GM23248 (cell line): Measurements from ENCODE around the gene APP. TPM values are rescaled to one million over a fixed set of nuclear protein-coding genes. Genes with fewer than 3 reads are reported as not detected.

Experiments
- DNase-seq: peaks from one replicate; pipeline ENCODE4 v3.0.0-alpha.2; 2015
- H2AFZ ChIP-seq: fragments of 200-600 bp; sonication (generic); 2 replicates; pipeline ENCODE4 v1.6.1; 2016; ENCODE audit warnings: antibody characterized with exemption
- H3F3A ChIP-seq: fragments of 200-600 bp; sonication (generic); 2 replicates; pipeline ENCODE4 v1.6.1; 2016; ENCODE audit warnings: mild to moderate bottlenecking, antibody characterized with exemption, mixed run types; ENCODE audit not compliant: insufficient read depth
- H3K27ac ChIP-seq: fragments of 200-600 bp; sonication (generic); 2 replicates; pipeline ENCODE4 v1.5.1; 2016; ENCODE audit warnings: mild to moderate bottlenecking
- H3K27me3 ChIP-seq: fragments of 200-600 bp; sonication (generic); replicated peaks from 2 replicates; pipeline ENCODE4 v1.6.1; 2016; ENCODE audit warnings: mild to moderate bottlenecking; ENCODE audit not compliant: insufficient read depth
- H3K36me3 ChIP-seq: fragments of 200-600 bp; sonication (generic); 2 replicates; pipeline ENCODE4 v1.6.1; 2016; ENCODE audit warnings: low read depth, mild to moderate bottlenecking
- H3K4me1 ChIP-seq: fragments of 200-600 bp; sonication (generic); 2 replicates; pipeline ENCODE4 v1.6.1; 2016; ENCODE audit warnings: mild to moderate bottlenecking; ENCODE audit not compliant: insufficient read depth
- H3K4me2 ChIP-seq: fragments of 200-600 bp; sonication (generic); one replicate; pipeline ENCODE4 v1.6.1; 2016; ENCODE audit warnings: mild to moderate bottlenecking; ENCODE audit not compliant: unreplicated experiment
- H3K4me3 ChIP-seq: fragments of 200-600 bp; sonication (generic); 2 replicates; pipeline ENCODE4 v1.5.1; 2016; ENCODE audit warnings: mild to moderate bottlenecking
- H3K79me2 ChIP-seq: fragments of 200-600 bp; sonication (generic); 2 replicates; pipeline ENCODE4 v1.6.1; 2016; ENCODE audit warnings: mild to moderate bottlenecking; ENCODE audit not compliant: insufficient read depth
- H3K9ac ChIP-seq: fragments of 200-600 bp; sonication (generic); 2 replicates; pipeline ENCODE4 v1.6.1; 2016; ENCODE audit warnings: mild to moderate bottlenecking
- H3K9me2 ChIP-seq: fragments of 200-600 bp; sonication (generic); 2 replicates; pipeline ENCODE4 v1.6.1; 2016; ENCODE audit warnings: mixed run types, mild to moderate bottlenecking, moderate library complexity; ENCODE audit not compliant: insufficient read depth
- H3K9me3 ChIP-seq: fragments of 200-600 bp; sonication (generic); one replicate; pipeline ENCODE4 v1.6.1; 2017; ENCODE audit warnings: low read depth
- H4K20me1 ChIP-seq: fragments of 200-600 bp; sonication (generic); 2 replicates; pipeline ENCODE4 v1.6.0; 2016; ENCODE audit not compliant: insufficient read depth
- EZH2 ChIP-seq: fragments of 200-600 bp; sonication (generic); IDR thresholded peaks from 2 replicates; pipeline ENCODE4 v1.6.1; 2018; ENCODE audit warnings: antibody characterized with exemption, mild to moderate bottlenecking; ENCODE audit not compliant: insufficient read depth, poor library complexity, severe bottlenecking
- EZH2phosphoT487 ChIP-seq: fragments of 200-600 bp; sonication (generic); IDR thresholded peaks from 2 replicates; pipeline ENCODE4 v1.6.1; 2018; ENCODE audit warnings: antibody characterized with exemption, moderate library complexity, mild to moderate bottlenecking, low read depth; ENCODE audit not compliant: insufficient read depth
- WGBS, 2 experiments: methylation state at CpG; one replicate each; pipeline ENCODE4 v1.1.6; 2015 to 2017; ENCODE audit warnings: low lambda C conversion rate in 2 of 2, low coverage in 1 of 2; ENCODE audit errors: missing lambda C conversion rate in 2 of 2; 5-methylcytosine and 5-hydroxymethylcytosine counted together
- in situ Hi-C: fragments of 300-500 bp; cut with MboI; formaldehyde crosslinking; loops from 2 replicates; pipeline ENCODE4 v1.15.0; 2020
- polyA plus RNA-seq: library from polyadenylated mRNA; unstranded; fragments of >200 nt; fragmentation: Nextera tagmentation; extraction: Ambion mirVana; gene quantifications from 2 replicates; pipeline ENCODE4 v1.2.1, GENCODE V29; 2016
- total RNA-seq: library from RNA; depleted of rRNA; stranded (reverse); fragments of >200 nt; shearing (Covaris generic); gene quantifications from 2 replicates; pipeline ENCODE4 v1.2.3, GENCODE V29; 2014

Gene APP
- total and polyA plus RNA-seq, 2 experiments from 2014 or later: 35.0 to 292 TPM

- 94 to 98% methylated on average over 5 of the region's 5 CpGs for WGBS, 2 experiments
- H4K20me1 ChIP-seq: no peaks in the 10 kb centered on the region
- H3K27ac ChIP-seq: no peak overlapping the region
- no peaks in the 10 kb centered on the region for H3K79me2 ChIP-seq
- H3F3A ChIP-seq: peaks cover 8% of the 10 kb centered on the region
- H3K4me2 ChIP-seq: no peak overlapping the region
- TF ChIP-seq EZH2: no peak
- no peak for TF ChIP-seq EZH2phosphoT487
- peaks cover 19% of the 10 kb centered on the region for H3K36me3 ChIP-seq
- no peaks in the 10 kb centered on the region for H3K4me1 ChIP-seq
- H3K9me3 ChIP-seq: no peaks in the 10 kb centered on the region
- no peak overlapping the region for H3K9ac ChIP-seq
- H3K27me3 ChIP-seq: no peaks in the 10 kb centered on the region
- no peak overlapping the region for H2AFZ ChIP-seq
- no peak for DNase-seq
- H3K9me2 ChIP-seq: no peaks in the 10 kb centered on the region
- in situ Hi-C loops: loop anchor here (25.0 kb wide), 2 partner anchors 271 to 821 kb away; partner anchors contain the start of gene APP
- no peak overlapping the region for H3K4me3 ChIP-seq
Measured at GRCh38 chr21:25891596-25891995, 279.0 kb downstream of the APP start.

- H3K9ac ChIP-seq: no peak overlapping the region
- H3K36me3 ChIP-seq: peaks cover 16% of the 10 kb centered on the region
- H3K4me1 ChIP-seq: no peaks in the 10 kb centered on the region
- in situ Hi-C loops: loop anchor here (25.0 kb wide), 2 partner anchors 272 to 822 kb away; partner anchors contain the start of gene APP
- H3K27me3 ChIP-seq: no peaks in the 10 kb centered on the region
- no peaks in the 10 kb centered on the region for H3K79me2 ChIP-seq
- no peaks in the 10 kb centered on the region for H3F3A ChIP-seq
- no peaks in the 10 kb centered on the region for H3K9me3 ChIP-seq
- no peak overlapping the region for H3K4me2 ChIP-seq
- 54 to 56% methylated on average over 2 of the region's 2 CpGs for WGBS, 2 experiments
- H3K4me3 ChIP-seq: no peak overlapping the region
- TF ChIP-seq EZH2: no peak
- TF ChIP-seq EZH2phosphoT487: no peak
- no peak overlapping the region for H3K27ac ChIP-seq
- DNase-seq: no peak
- H3K9me2 ChIP-seq: no peaks in the 10 kb centered on the region
- no peaks in the 10 kb centered on the region for H4K20me1 ChIP-seq
- no peak overlapping the region for H2AFZ ChIP-seq
Measured at GRCh38 chr21:25890001-25890400, 280.6 kb downstream of the APP start.

GRCh38 chr21:25888711-25889110, 281.9 kb downstream of the APP start:
- no peaks in the 10 kb centered on the region for H3K4me1 ChIP-seq
- no peak overlapping the region for H3K4me2 ChIP-seq
- H3K9ac ChIP-seq: no peak overlapping the region
- H3K4me3 ChIP-seq: no peak overlapping the region
- no peaks in the 10 kb centered on the region for H3K79me2 ChIP-seq
- H3K27me3 ChIP-seq: no peaks in the 10 kb centered on the region
- no peaks in the 10 kb centered on the region for H4K20me1 ChIP-seq
- in situ Hi-C loops: loop anchor here (25.0 kb wide), 2 partner anchors 274 to 824 kb away; partner anchors contain the start of gene APP
- no peak overlapping the region for H2AFZ ChIP-seq
- no peaks in the 10 kb centered on the region for H3F3A ChIP-seq
- WGBS, 2 experiments: 93 to 100% methylated on average over 9 of the region's 9 CpGs
- no peak overlapping the region for H3K27ac ChIP-seq
- H3K9me3 ChIP-seq: no peaks in the 10 kb centered on the region
- DNase-seq: no peak
- H3K36me3 ChIP-seq: peaks cover 16% of the 10 kb centered on the region
- no peak for TF ChIP-seq EZH2
- TF ChIP-seq EZH2phosphoT487: no peak
- no peaks in the 10 kb centered on the region for H3K9me2 ChIP-seq

- H3K36me3 ChIP-seq: peaks cover 16% of the 10 kb centered on the region
- no peaks in the 10 kb centered on the region for H3K79me2 ChIP-seq
- no peak overlapping the region for H3K4me3 ChIP-seq
- H3F3A ChIP-seq: no peaks in the 10 kb centered on the region
- H3K4me1 ChIP-seq: no peaks in the 10 kb centered on the region
- TF ChIP-seq EZH2phosphoT487 (no peak), EZH2 (no peak)
- H4K20me1 ChIP-seq: no peaks in the 10 kb centered on the region
- WGBS, 2 experiments: 97 to 98% methylated on average over 9 of the region's 9 CpGs
- no peak for DNase-seq
- no peaks in the 10 kb centered on the region for H3K9me2 ChIP-seq
- H3K27ac ChIP-seq: no peak overlapping the region
- H3K4me2 ChIP-seq: no peak overlapping the region
- in situ Hi-C loops: loop anchor here (25.0 kb wide), 2 partner anchors 275 to 825 kb away; partner anchors contain the start of gene APP
- H2AFZ ChIP-seq: no peak overlapping the region
- no peak overlapping the region for H3K9ac ChIP-seq
- no peaks in the 10 kb centered on the region for H3K27me3 ChIP-seq
- no peaks in the 10 kb centered on the region for H3K9me3 ChIP-seq
Measured at GRCh38 chr21:25887646-25888306, 282.8 kb downstream of the APP start.
